ENCODE measurements around the gene AZI2. TPM values are rescaled to one million over a fixed set of nuclear protein-coding genes. Genes with fewer than 3 reads are reported as not detected.

The AZI2 gene
- polyA plus RNA-seq, 1 donor (not counting 4 experiments of a cell fraction or from before 2014, with no cell fraction given): 81.8 TPM

DNA sequence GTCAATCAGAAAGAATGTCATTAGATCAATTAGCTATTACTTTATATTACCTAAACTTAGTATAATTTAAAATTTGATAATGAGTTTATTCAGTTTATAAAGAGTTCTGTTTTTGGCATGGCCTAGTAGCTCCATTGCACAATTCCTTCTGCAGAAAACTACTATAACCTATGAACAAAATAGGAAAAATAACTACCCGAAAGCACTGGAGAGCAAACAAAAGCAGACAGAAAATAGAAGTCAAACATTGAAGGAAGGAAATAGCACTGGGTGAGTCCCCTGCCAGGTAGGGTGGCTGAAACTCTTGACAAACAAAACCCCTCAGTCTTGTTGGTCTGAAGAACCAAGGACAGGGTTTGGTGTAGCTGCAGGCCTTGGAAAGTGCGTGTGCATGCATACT lies 69.7 kb downstream of the AZI2 start:
- H3K9me1 ChIP-seq (ENCODE audit: control insufficient read depth, extremely low read depth, insufficient read depth, low read length): no peaks in the 10 kb centered on the region
- dilution Hi-C loops (cut with MboI; ENCODE audit: extremely low pct_ligation_motif_present, low sequenced_read_pairs): no loop called here
- no peak overlapping the region for H3K4me2 ChIP-seq (ENCODE audit: control insufficient read depth, extremely low read depth, insufficient read depth, low read depth, low read length)
- no peak overlapping the region for H3K27ac ChIP-seq (ENCODE audit: control insufficient read depth, insufficient read depth, low read length)
- FAIRE-seq (no peak), DNase-seq (ENCODE audit: low read depth, low spot score) (no peak)
- no peaks in the 10 kb centered on the region for H3K4me1 ChIP-seq (ENCODE audit: control insufficient read depth, extremely low read depth, insufficient read depth, low read length)
- no peaks in the 10 kb centered on the region for H4K20me1 ChIP-seq (ENCODE audit: control insufficient read depth, extremely low read depth, insufficient read depth, low read length)
- H3K4me3 ChIP-seq (ENCODE audit: control insufficient read depth in 2 of 3, extremely low read depth in 1 of 3, insufficient read depth in 2 of 3, low read depth in 1 of 3, low read length in 3 of 3): no peak overlapping the region
- no peaks in the 10 kb centered on the region for H3K9me3 ChIP-seq (ENCODE audit: control insufficient read depth, low read depth, low read length)
- no peaks in the 10 kb centered on the region for H3K36me3 ChIP-seq (ENCODE audit: control insufficient read depth in 2 of 2, extremely low read depth in 1 of 2, insufficient read depth in 2 of 2, low read length in 2 of 2)
- no peaks in the 10 kb centered on the region for H3K27me3 ChIP-seq (ENCODE audit: control insufficient read depth, extremely low read depth, insufficient read depth, low read length)
- H3K79me2 ChIP-seq (ENCODE audit: control insufficient read depth, insufficient read depth, low read length): no peaks in the 10 kb centered on the region
- H3K9ac ChIP-seq (ENCODE audit: control insufficient read depth, extremely low read depth, insufficient read depth, low read length): no peak overlapping the region
- H2AFZ ChIP-seq (ENCODE audit: control insufficient read depth, low read length): no peak overlapping the region
- TF ChIP-seq, protein P1, sequence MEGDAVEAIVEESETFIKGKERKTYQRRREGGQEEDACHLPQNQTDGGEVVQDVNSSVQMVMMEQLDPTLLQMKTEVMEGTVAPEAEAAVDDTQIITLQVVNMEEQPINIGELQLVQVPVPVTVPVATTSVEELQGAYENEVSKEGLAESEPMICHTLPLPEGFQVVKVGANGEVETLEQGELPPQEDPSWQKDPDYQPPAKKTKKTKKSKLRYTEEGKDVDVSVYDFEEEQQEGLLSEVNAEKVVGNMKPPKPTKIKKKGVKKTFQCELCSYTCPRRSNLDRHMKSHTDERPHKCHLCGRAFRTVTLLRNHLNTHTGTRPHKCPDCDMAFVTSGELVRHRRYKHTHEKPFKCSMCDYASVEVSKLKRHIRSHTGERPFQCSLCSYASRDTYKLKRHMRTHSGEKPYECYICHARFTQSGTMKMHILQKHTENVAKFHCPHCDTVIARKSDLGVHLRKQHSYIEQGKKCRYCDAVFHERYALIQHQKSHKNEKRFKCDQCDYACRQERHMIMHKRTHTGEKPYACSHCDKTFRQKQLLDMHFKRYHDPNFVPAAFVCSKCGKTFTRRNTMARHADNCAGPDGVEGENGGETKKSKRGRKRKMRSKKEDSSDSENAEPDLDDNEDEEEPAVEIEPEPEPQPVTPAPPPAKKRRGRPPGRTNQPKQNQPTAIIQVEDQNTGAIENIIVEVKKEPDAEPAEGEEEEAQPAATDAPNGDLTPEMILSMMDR (optimal IDR thresholded peaks at IDR 0.05 in 1 of 3, IDR thresholded peaks at IDR 0.05 in 1 of 3, conservative IDR thresholded peaks at IDR 0.05 in 1 of 3; ENCODE audit: extremely low read depth in 1 of 3, insufficient read depth in 2 of 3, low read length in 3 of 3): no peak
- no peak for TF ChIP-seq EZH2 (IDR thresholded peaks at IDR 0.05; ENCODE audit: low read length)

DNA sequence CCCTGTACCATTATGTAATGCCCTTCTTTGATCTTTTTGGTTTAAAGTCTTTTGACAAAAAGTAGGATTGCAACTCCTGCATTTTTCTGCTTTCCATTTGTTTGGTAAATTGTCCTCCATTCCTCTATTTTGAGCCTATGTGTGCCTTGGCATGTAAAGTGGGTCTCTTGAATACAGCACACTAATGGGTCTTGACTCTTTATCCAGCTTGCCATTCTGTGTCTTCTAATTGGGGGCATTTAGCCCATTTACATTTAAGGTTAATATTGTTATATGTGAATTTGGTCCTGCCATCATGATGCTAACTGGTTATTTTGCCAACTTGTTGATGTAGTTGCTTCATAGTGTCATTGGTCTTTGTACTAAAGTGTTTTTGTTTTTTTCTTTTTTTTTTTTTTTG lies 74.8 kb downstream of the AZI2 start:
- Histone ChIP-seq H4K20me1 (ENCODE audit: control insufficient read depth, extremely low read depth, insufficient read depth, low read length) (no peaks in the 10 kb centered on the region), H3K4me2 (ENCODE audit: control insufficient read depth, extremely low read depth, insufficient read depth, low read depth, low read length) (no peak overlapping the region), H3K36me3 (ENCODE audit: control insufficient read depth in 2 of 2, extremely low read depth in 1 of 2, insufficient read depth in 2 of 2, low read length in 2 of 2) (no peaks in the 10 kb centered on the region), H3K9me3 (ENCODE audit: control insufficient read depth, low read depth, low read length) (no peaks in the 10 kb centered on the region), H3K9ac (ENCODE audit: control insufficient read depth, extremely low read depth, insufficient read depth, low read length) (no peak overlapping the region), H3K9me1 (ENCODE audit: control insufficient read depth, extremely low read depth, insufficient read depth, low read length) (no peaks in the 10 kb centered on the region), H3K79me2 (ENCODE audit: control insufficient read depth, insufficient read depth, low read length) (no peaks in the 10 kb centered on the region), H2AFZ (ENCODE audit: control insufficient read depth, low read length) (no peak overlapping the region), H3K27ac (ENCODE audit: control insufficient read depth, insufficient read depth, low read length) (no peak overlapping the region), H3K27me3 (ENCODE audit: control insufficient read depth, extremely low read depth, insufficient read depth, low read length) (no peaks in the 10 kb centered on the region), H3K4me1 (ENCODE audit: control insufficient read depth, extremely low read depth, insufficient read depth, low read length) (no peaks in the 10 kb centered on the region), H3K4me3 (ENCODE audit: control insufficient read depth in 2 of 3, extremely low read depth in 1 of 3, insufficient read depth in 2 of 3, low read depth in 1 of 3, low read length in 3 of 3) (no peak overlapping the region)
- dilution Hi-C loops (cut with MboI; ENCODE audit: extremely low pct_ligation_motif_present, low sequenced_read_pairs): no loop called here
- no peak for DNase-seq (ENCODE audit: low read depth, low spot score)
- no peak for TF ChIP-seq EZH2 (IDR thresholded peaks at IDR 0.05; ENCODE audit: low read length)
- TF ChIP-seq, protein P1 (optimal IDR thresholded peaks at IDR 0.05 in 1 of 3, IDR thresholded peaks at IDR 0.05 in 1 of 3, conservative IDR thresholded peaks at IDR 0.05 in 1 of 3; ENCODE audit: extremely low read depth in 1 of 3, insufficient read depth in 2 of 3, low read length in 3 of 3): no peak
- FAIRE-seq: no peak

Other genes with a start within 250 kb of the AZI2 start
- 11.5 to 23.9 TPM (median 18.3 TPM) in 3 replicates for gene CMC1, start 107.2 kb downstream of the AZI2 start, polyA plus RNA-seq
- 0.24 to 0.58 TPM (median 0.40 TPM) in 3 replicates for gene ZCWPW2, start 103 bp downstream of the AZI2 start, polyA plus RNA-seq

All from keratinocyte (primary cell).